HCT116 (cell line): ENCODE data around the gene UBE2N. TPM values are rescaled to one million over a fixed set of nuclear protein-coding genes. Genes with fewer than 3 reads are reported as not detected.
A peak's percentile ranks its signal among the peaks of the same experiment; 100 is the strongest.

Source experiments
- ATAC-seq: fragments of 200-7000 bp; cut with Tn5 transposase; 2 replicates; pipeline ENCODE4 v1.9.1; 2020; ENCODE audit warnings: mild to moderate bottlenecking, moderate library complexity
- BruUV-seq: library from RNA; stranded (reverse); fragments of 400-500 nt; replicated peaks from 2 replicates; lab custom pipeline; 2021; lab: Mats Ljungman, UMichigan
- CTCF ChIA-PET: fragments of 300-600 bp; sonication (Branson Sonifier 250); formaldehyde crosslinking; loops from one replicate; lab custom pipeline; 2021; ENCODE audit warnings: antibody characterized with exemption; lab: Charles Lee
- POLR2A ChIA-PET: fragments of 300-600, 350-600 bp; sonication (Branson Sonifier 250); formaldehyde crosslinking; loops from one replicate; lab custom pipeline; 2021; ENCODE audit warnings: antibody characterized with exemption; lab: Charles Lee
- RAD21 ChIA-PET, 2 experiments: fragments of 300-600 bp; sonication (Branson Sonifier 250); formaldehyde crosslinking; loops; one replicate each; lab custom pipeline; 2023; ENCODE audit warnings: low total read pairs in 2 of 2; ENCODE audit not compliant: uncharacterized antibody in 2 of 2, unreplicated experiment in 2 of 2, low non-redundant PET in 1 of 2; lab: Charles Lee
- DNase-seq: peaks from one replicate; pipeline ENCODE4 v3.0.0-alpha.2; 2010; ENCODE audit warnings: low read depth, low spot score
- H2AFZ ChIP-seq: fragments of 200-600 bp; shearing (Covaris generic), sonication (generic); 2 replicates; pipeline ENCODE4 v1.6.1; 2017; ENCODE audit warnings: low read depth, mixed run types, mixed read lengths, antibody characterized with exemption, low read length; ENCODE audit not compliant: poor library complexity, severe bottlenecking
- H3K27ac ChIP-seq: 2 replicates; pipeline ENCODE4 v1.5.1; 2012; ENCODE audit warnings: low read depth, low read length
- H3K27me3 ChIP-seq: fragments of 200-600 bp; sonication (generic); 2 replicates; pipeline ENCODE4 v1.6.1; 2016; ENCODE audit warnings: mixed run types, low read length, mixed read lengths; ENCODE audit not compliant: insufficient read depth
- H3K36me3 ChIP-seq, 2 experiments: fragments of 200-500 bp in 1 of 2; fragments of 200-600 bp in 1 of 2; sonication (Bioruptor generic) in 1 of 2; sonication (generic) in 1 of 2; 2 replicates each; pipeline versions ENCODE4 v1.5.1 to v1.6.1; 2014 to 2016; ENCODE audit warnings: low read length in 2 of 2, inconsistent platforms in 1 of 2, mixed read lengths in 1 of 2, mixed run types in 1 of 2; ENCODE audit not compliant: insufficient read depth in 2 of 2, control insufficient read depth in 1 of 2
- H3K4me1 ChIP-seq, 2 experiments: fragments of 200-600 bp in 1 of 2; sonication (generic) in 1 of 2; 2 replicates each; pipeline versions ENCODE4 v1.5.1 to v1.6.1; 2012 to 2017; ENCODE audit warnings: low read length in 2 of 2, inconsistent platforms in 1 of 2, mild to moderate bottlenecking in 1 of 2, mixed read lengths in 1 of 2, mixed run types in 1 of 2, moderate library complexity in 1 of 2; ENCODE audit not compliant: insufficient read depth in 2 of 2, control insufficient read depth in 1 of 2
- H3K4me2 ChIP-seq: fragments of 200-600 bp; sonication (generic); 2 replicates; pipeline ENCODE4 v1.6.1; 2017; ENCODE audit warnings: mixed run types, low read length, mixed read lengths
- H3K4me3 ChIP-seq, 2 experiments: fragments of 200-600 bp in 1 of 2; sonication (generic) in 1 of 2; replicated peaks in 1 of 2; 2 replicates each; pipeline ENCODE4 v1.5.1; 2011 to 2016; ENCODE audit warnings: low read length in 2 of 2, control low read depth in 1 of 2, low read depth in 1 of 2, mild to moderate bottlenecking in 1 of 2, mixed read lengths in 1 of 2, mixed run types in 1 of 2
- H3K79me2 ChIP-seq: fragments of 200-600 bp; sonication (generic); 2 replicates; pipeline ENCODE4 v1.6.1; 2017; ENCODE audit warnings: mild to moderate bottlenecking, mixed run types, low read length, moderate library complexity, mixed read lengths; ENCODE audit not compliant: insufficient read depth
- H3K9ac ChIP-seq: fragments of 200-600 bp; sonication (generic); 2 replicates; pipeline ENCODE4 v1.6.1; 2016; ENCODE audit warnings: low read length, mixed read lengths
- H3K9me2 ChIP-seq: fragments of 200-600 bp; sonication (generic), shearing (Covaris generic); 2 replicates; pipeline ENCODE4 v1.6.1; 2017; ENCODE audit warnings: mixed run types, mild to moderate bottlenecking, moderate library complexity; ENCODE audit not compliant: insufficient read depth
- H3K9me3 ChIP-seq, 2 experiments: fragments of 200-500 bp in 1 of 2; fragments of 200-600 bp in 1 of 2; sonication (Bioruptor generic) in 1 of 2; sonication (generic) in 1 of 2; 2 replicates each; pipeline ENCODE4 v1.6.1; 2014 to 2017; ENCODE audit warnings: low read length in 2 of 2, mixed read lengths in 2 of 2, inconsistent platforms in 1 of 2, low read depth in 1 of 2, mild to moderate bottlenecking in 1 of 2, mixed run types in 1 of 2, moderate library complexity in 1 of 2; ENCODE audit not compliant: control insufficient read depth in 1 of 2, insufficient read depth in 1 of 2
- H4K20me1 ChIP-seq: fragments of 200-600 bp; sonication (generic), shearing (Covaris generic); 2 replicates; pipeline ENCODE4 v1.6.1; 2017; ENCODE audit warnings: mixed run types, mild to moderate bottlenecking, moderate library complexity; ENCODE audit not compliant: insufficient read depth
- CTCF ChIP-seq, 3 experiments: fragments of 200-600 bp in 1 of 3; sonication (generic) in 1 of 3; IDR thresholded peaks in 2 of 3; conservative IDR thresholded peaks in 1 of 3; 2 replicates each; pipeline ENCODE4 v1.5.1; 2012 to 2017; ENCODE audit warnings: low read depth in 2 of 3, low read length in 2 of 3, antibody characterized with exemption in 1 of 3, borderline replicate concordance in 1 of 3, control low read depth in 1 of 3, mild to moderate bottlenecking in 1 of 3, mixed read lengths in 1 of 3, mixed run types in 1 of 3, moderate library complexity in 1 of 3; ENCODE audit not compliant: insufficient read depth in 1 of 3
- EGR1 ChIP-seq: IDR thresholded peaks from 2 replicates; pipeline ENCODE4 v1.6.1; 2012; ENCODE audit warnings: low read depth
- MAX ChIP-seq: IDR thresholded peaks from 2 replicates; pipeline ENCODE4 v1.6.1; 2012
- POLR2A ChIP-seq: IDR thresholded peaks from 2 replicates; pipeline ENCODE4 v1.7.0; 2011; ENCODE audit warnings: borderline replicate concordance; ENCODE audit not compliant: insufficient read depth, insufficient read length; ENCODE audit errors: extremely low read depth
- POLR2AphosphoS5 ChIP-seq: IDR thresholded peaks from 2 replicates; pipeline ENCODE4 v1.6.1; 2011; ENCODE audit warnings: mild to moderate bottlenecking, low read depth, low read length, moderate library complexity
- RAD21 ChIP-seq: IDR thresholded peaks from 2 replicates; pipeline ENCODE4 v1.6.1; 2012; ENCODE audit warnings: low read depth, mild to moderate bottlenecking
- SIN3A ChIP-seq: IDR thresholded peaks from 2 replicates; pipeline ENCODE4 v1.6.1; 2012; ENCODE audit warnings: low read depth
- TCF7L2 ChIP-seq: IDR thresholded peaks from 2 replicates; pipeline ENCODE4 v1.7.0; 2011; ENCODE audit warnings: borderline replicate concordance, inconsistent platforms; ENCODE audit not compliant: insufficient read depth, insufficient read length; ENCODE audit errors: extremely low read depth
- YY1 ChIP-seq: IDR thresholded peaks from 2 replicates; pipeline ENCODE4 v1.6.1; 2011; ENCODE audit warnings: low read length, low read depth, moderate library complexity, mild to moderate bottlenecking; ENCODE audit not compliant: insufficient replicate concordance; ENCODE audit errors: extremely low read depth
- ZFX ChIP-seq: fragments of 450-650 bp; IDR thresholded peaks from 2 replicates; pipeline ENCODE4 v1.6.1; 2017
- intact Hi-C: fragments of 100-400 bp; cut with micrococcal nuclease; formaldehyde crosslinking; loops from 2 replicates; pipeline ENCODE4 v1.10.0; 2022
- total RNA-seq: library from RNA; stranded (reverse); gene quantifications from one replicate; pipeline ENCODE4 v1.2.1, GENCODE V29; 2021; ENCODE audit not compliant: unreplicated experiment
- TF ChIP-seq, protein P1 (sequence below): IDR thresholded peaks from 2 replicates; pipeline ENCODE4 v1.6.1; 2012; ENCODE audit warnings: low read depth

Gene UBE2N
- total RNA-seq, 1 experiment from 2014 or later = 140 TPM

DNA sequence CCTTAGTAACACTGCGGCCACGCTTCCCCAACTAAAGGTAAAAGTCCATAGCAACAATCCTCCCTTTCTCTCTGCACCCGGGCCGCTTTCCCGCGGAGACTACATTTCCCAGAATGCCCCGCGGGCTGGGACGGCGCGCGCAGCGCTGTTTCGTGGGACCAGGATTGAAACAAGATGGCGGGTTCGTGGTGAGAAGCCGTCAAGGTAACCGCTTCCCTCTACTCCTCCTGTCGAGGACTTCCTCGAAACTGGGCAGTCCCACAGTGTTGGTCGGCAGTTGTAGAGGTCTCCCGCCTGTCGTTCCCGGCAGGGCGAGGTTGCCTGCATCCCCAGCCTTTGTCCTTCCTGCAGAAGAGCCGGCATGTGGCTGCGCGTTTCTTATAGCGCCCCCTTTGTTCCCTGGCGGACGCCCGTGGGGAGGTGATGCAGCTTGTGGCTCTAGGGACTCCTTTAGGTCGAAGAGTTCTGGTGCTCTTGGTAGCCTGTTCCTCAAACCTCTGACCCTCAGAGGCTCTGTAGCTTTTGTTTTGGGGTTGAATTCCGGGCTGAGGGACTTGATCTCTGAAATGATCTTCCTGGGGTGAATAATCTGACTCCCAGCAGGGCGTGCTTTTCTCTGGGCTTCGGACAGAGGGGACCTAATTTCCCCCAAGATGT is 25.7 kb upstream of the UBE2N start, which contains the start of gene MRPL42:
Gene MRPL42, plus strand, starts transcription at position 164 of the 657 bp plus-strand sequence. CDS start 1,772 bp downstream, outside the sequence.
- Histone ChIP-seq H2AFZ (peak within 1 kb of the TSS; percentile 72), H3K4me3 (peak within 1 kb of the TSS; percentile 74 to 80), H3K36me3 (peaks cover 12 to 14% of the 10 kb centered on the region in 2 experiments; a peak in 3 of 4 replicates), H3K9ac (peak within 1 kb of the TSS; percentile 87), H3K9me3 (no peaks in the 10 kb centered on the region), H3K4me1 (peaks cover 5 to 10% of the 10 kb centered on the region in 2 experiments; a peak in 3 of 4 replicates), H3K9me2 (no peaks in the 10 kb centered on the region), H3K79me2 (peaks cover 50% of the 10 kb centered on the region), H4K20me1 (no peaks in the 10 kb centered on the region), H3K27me3 (no peaks in the 10 kb centered on the region), H3K27ac (peak within 1 kb of the TSS; percentile 92), H3K4me2 (peak within 1 kb of the TSS; percentile 78)
- ChIA-PET CTCF (interaction anchor here (0.7 to 1.0 kb wide), 3 partner anchors 35 to 728 kb away, joined by 3 read pairs; no protein-coding TSS in a partner anchor), POLR2A (interaction anchor here (0.7 to 1.4 kb wide), 3 partner anchors 31 to 635 kb away, joined by 3 read pairs; no protein-coding TSS in a partner anchor), RAD21 (no interaction called here)
- intact Hi-C loops = loop anchor here (2.0 kb wide), 1 partner anchor 25 kb away; no protein-coding TSS in a partner anchor
- DNase-seq (peak; percentile 86), ATAC-seq (peak; percentile 90)
- TSS peak; percentile 56 for BruUV-seq
- TF ChIP-seq CTCF (IDR thresholded peaks at IDR 0.05 in 2 of 3, conservative IDR thresholded peaks at IDR 0.05 in 1 of 3; ENCODE audit: borderline replicate concordance in 1 of 3, insufficient read depth in 1 of 3, low read depth in 2 of 3, low read length in 2 of 3) = peak; percentile 60 to 79 (median 73); a peak in 5 of 6 replicates
- TF ChIP-seq MAX = peak; percentile 97
- TF ChIP-seq, protein P1, sequence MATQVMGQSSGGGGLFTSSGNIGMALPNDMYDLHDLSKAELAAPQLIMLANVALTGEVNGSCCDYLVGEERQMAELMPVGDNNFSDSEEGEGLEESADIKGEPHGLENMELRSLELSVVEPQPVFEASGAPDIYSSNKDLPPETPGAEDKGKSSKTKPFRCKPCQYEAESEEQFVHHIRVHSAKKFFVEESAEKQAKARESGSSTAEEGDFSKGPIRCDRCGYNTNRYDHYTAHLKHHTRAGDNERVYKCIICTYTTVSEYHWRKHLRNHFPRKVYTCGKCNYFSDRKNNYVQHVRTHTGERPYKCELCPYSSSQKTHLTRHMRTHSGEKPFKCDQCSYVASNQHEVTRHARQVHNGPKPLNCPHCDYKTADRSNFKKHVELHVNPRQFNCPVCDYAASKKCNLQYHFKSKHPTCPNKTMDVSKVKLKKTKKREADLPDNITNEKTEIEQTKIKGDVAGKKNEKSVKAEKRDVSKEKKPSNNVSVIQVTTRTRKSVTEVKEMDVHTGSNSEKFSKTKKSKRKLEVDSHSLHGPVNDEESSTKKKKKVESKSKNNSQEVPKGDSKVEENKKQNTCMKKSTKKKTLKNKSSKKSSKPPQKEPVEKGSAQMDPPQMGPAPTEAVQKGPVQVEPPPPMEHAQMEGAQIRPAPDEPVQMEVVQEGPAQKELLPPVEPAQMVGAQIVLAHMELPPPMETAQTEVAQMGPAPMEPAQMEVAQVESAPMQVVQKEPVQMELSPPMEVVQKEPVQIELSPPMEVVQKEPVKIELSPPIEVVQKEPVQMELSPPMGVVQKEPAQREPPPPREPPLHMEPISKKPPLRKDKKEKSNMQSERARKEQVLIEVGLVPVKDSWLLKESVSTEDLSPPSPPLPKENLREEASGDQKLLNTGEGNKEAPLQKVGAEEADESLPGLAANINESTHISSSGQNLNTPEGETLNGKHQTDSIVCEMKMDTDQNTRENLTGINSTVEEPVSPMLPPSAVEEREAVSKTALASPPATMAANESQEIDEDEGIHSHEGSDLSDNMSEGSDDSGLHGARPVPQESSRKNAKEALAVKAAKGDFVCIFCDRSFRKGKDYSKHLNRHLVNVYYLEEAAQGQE = no peak
- no peak for TF ChIP-seq TCF7L2
- TF ChIP-seq POLR2A = peak; percentile 65
- TF ChIP-seq POLR2AphosphoS5 = peak; percentile 93
- peak; percentile 60; the same call in 1 of the 2 replicates for TF ChIP-seq SIN3A
- TF ChIP-seq ZFX = no peak
- TF ChIP-seq EGR1 = no peak
- TF ChIP-seq RAD21 = 0 out of 2 replicates have a peak, but pooled peaks have one; percentile 9
- peak; percentile 97 for TF ChIP-seq YY1
